Activated CD8-positive, alpha-beta memory T cell treated with anti-CD3 and anti-CD28 coated beads, Interleukin-2, amount 50 U/mL, for 48 hours (primary cell): ENCODE data around the gene NOL6.
A peak's percentile ranks its signal among the peaks of the same experiment; 100 is the strongest.
"Not testable (repeated sequence)": the region's sequence is repeated elsewhere in the genome, so short reads cannot be mapped to it uniquely, and the experiment has no call there.

Experiments
- DNase-seq: peaks from one replicate; pipeline ENCODE4 v3.0.0-alpha.2; 2020

The NOL6 gene

DNA sequence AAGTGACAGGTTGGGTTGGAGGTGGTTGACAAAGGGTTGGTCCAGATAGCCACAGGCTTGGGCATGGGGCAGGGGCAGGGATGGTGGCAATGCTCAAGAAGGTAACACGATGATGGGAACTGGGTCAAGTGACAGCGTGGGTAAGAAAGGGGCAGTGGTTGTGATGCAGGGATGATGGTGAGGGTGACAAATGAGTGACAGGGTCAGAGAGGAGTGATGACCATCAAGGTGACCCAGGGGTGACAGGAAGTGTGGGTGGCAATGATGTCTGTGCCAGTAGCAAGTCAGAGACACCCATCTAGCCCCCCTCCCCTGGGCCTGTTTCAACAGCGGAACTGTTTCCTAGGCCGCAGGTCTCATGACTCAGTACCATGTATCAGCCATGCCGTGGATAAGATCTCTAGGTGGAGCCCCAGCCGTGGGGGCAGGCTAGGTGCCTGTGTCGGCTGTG lies 46.9 kb downstream of the NOL6 start:
- DNase-seq = no peak

DNA sequence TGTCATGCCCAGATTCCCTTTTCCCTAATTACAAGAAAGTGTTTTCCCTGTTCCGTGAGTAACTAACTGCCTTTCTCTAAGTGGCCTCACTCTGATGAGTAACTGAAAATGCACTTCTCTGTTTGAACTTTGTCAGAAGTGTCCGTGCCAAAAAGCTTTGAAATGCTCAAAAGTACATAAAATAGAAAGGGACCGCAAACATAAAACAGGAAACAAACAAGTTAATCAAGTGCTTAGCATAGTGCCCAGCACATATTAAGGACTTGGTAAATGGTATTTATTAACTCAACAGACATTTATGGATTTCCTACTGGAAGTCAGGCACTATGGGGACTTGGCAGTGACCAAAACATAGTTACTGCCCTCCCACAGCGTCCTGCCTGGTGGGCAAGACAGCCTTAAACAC lies 48.6 kb downstream of the NOL6 start:
- DNase-seq = no peak

DNA sequence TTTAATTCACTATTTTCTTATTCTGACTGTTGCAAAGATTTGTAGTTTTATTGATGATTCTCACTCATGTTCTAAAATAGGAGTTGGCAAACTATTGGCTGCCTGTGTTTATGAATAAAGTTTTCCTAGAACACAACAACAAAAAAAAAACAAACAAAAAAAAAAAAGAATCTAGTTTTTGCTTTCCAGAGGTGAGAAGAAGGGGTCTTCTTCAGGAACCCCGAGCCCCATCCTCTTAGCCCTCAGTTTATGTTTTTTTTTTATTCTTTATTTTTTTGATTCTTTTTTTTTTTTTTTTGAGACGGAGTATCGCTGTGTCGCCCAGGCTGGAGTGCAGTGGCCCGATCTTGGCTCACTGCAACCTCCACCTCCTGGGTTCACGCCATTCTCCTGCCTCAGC lies 49.2 kb downstream of the NOL6 start:
- not testable (repeated sequence) for DNase-seq

DNA sequence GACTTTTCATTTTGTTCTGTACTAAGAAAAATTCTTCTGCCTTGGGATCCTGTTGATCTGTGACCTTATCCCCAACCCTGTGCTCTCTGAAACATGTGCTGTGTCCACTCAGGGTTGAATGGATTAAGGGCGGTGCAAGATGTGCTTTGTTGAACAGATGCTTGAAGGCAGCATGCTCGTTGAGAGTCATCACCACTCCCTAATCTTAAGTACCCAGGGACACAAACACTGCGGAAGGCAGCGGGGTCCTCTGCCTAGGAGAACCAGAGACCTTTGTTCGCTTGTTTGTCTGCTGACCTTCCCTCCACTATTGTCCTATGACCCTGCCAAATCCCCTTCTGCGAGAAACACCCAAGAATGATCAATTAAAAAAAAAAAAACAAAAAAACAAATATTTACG lies 49.7 kb downstream of the NOL6 start:
- DNase-seq = not testable (repeated sequence)

DNA sequence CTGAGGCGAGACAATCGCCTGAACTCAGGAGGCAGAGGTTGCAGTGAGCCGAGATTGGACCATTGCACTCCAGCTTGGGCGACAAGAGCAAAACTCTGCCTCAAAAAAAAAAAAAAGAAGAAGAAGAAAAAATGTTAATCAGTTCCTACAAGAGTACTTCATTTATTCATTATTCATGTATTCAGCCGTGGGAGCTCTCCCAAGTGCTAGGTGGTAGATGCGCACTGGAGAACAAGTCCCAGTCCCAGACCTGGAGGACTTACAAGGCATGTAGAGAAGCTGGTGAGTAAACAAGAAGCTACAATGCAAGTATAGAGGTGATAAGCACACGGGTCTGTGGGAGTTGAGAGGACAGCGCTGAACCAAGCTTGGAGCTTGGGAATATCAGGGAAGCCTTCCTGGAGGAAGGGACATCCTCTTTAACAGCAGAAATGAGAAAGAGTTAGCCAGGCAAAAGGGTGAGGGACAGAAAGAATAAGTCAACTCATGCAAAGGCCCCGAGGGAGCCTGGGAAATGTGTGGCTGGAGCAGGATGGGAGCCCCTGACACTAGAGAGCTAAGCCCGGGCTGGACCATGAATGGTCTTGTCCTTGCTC lies 53.9 kb downstream of the NOL6 start:
- DNase-seq = no peak

DNA sequence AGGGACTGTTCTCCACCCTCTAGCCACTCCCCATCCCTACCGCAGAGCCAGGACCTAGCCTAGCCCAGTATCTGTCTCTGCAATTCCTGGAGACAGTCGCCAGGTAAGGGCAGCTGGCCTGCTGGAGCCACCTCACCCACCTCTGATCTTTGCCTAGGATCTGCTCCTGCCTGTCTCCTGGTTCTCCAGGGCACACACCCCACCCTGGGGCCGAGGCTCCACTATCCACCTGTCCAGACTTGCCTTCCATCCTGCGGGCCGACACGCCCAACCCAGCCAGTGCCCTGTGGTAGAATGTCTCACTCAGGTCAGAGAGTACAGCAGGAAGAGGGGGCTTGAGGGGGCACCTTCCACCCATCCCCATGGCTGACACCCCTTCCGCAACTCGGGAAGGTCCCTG lies 55.6 kb downstream of the NOL6 start:
- no peak for DNase-seq

DNA sequence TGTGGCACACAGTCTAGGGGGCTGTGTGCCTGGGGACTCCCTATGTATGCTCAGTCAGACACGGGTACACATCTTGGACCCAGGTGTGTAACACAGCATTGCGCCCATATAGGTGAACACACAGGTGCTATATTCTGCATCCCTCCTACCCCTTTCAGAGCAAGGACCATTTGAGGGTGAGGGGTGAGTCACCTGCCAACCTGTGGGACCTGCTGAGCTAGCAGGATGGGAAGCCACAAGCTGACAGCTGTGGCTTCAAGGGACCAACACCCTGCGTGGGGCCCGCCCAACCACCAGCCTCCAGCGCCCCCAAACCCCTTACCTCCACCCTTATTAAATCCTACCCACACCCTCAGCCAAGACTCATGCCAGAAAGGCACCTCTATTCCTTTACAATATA lies 56.7 kb downstream of the NOL6 start:
- no peak for DNase-seq

DNA sequence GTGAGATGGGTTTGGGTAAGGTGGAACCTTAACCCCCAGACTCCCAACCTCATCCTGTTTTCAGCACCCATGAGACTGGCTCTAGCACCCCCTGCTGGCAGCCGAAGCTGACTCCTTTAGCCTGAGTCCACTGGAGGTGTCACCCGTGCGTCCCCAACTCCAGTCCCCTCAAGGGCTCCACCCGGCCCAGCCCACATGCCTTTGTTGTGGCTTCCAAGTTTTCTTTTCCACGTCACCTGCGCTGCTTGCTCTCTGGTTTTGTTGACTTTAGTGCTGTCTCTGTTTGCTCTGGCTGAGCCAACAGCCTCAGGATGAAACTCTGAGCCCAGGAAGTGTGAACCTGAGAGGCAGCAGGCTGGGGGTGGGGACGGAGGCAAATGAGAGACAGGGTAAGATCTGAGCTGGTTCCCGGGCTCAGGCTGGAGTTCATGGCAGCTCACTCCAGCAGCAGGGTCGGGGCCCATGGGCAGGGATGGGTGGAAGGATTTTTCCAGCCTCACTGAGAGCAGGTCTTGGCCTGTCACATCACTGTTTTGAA lies 58.2 kb downstream of the NOL6 start:
- peak; percentile 97 for DNase-seq

DNA sequence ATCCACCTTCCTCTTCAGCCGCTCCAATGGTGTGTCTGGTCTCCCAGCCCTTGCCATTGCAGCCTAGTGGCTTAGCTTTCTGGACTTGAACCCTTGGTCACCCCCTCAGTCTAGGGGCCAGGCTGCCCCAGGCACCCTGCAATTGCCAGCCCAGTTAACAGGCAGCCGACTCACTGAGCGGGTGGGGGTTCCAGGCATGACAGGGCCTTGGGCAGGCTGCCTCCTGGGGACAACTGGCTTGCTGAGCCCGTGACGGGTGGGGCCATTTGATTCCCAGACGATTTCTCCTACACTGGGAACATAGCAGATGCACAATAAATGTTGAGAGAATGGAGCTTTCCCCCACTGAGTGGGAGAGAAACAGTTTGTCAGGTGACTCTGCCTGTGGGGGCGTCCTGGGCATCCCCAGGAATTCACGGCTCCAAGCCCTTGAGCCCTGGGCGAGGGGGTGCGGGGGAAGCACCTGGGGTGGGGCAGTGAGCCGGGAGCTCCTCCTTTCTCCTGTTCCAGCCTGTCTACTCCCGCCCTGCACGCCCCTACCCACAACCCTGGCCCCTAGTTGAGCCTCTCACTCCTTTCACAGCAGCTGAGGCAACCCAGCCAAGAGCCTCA lies 58.7 kb downstream of the NOL6 start:
- no peak for DNase-seq

DNA sequence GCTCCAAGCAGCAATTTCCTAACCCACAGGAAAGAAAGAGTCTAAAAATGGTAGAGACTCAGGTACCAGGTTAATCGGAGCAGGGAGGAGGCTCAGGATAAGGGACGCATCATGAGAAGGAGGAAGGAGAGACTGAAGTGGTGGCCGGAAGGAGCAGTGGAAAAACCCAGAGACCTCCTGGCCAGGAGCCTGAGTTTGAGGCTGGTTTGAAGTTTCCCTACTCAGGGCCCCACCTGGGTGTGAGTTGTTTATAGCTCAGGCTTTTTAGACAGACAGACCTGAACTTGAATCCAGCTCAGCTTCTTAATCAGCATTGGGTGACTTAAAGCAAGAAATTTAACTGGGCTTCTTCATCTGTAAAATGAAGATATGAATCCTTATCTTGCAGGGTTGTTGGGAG lies 59.5 kb downstream of the NOL6 start:
- DNase-seq = no peak
